Measurements from ENCODE around the gene DNM3.

DNM3 gene

DNA sequence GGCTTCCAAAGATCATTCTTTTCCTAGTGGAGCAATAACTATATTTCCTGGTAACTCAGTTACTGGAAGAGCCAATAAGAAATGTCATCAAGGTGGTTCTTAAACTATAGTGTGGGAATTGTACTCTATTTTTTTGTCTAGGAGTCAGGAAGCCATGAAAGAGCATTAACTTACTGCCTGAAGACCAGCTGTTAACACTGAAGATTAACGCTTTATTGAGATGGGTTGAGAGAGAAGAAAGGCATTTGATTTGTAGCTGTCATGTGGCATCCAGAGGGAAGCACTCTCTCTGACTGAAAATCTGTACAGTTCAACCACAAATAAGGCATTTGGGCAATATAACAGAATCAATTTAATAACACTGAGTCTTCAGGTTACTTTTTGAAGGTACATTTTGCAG, 76.0 kb downstream of the DNM3 start:
- H3K9me3 ChIP-seq (ENCODE audit: low read length), result no peaks in the 10 kb centered on the region
- H3K79me2 ChIP-seq (ENCODE audit: insufficient read depth, low read length), result no peaks in the 10 kb centered on the region
- H3K36me3 ChIP-seq (ENCODE audit: insufficient read depth, low read length), result no peaks in the 10 kb centered on the region
- no peaks in the 10 kb centered on the region for H3K27me3 ChIP-seq (ENCODE audit: insufficient read depth, low read length)
- H3K4me2 ChIP-seq (ENCODE audit: low read length), result no peak overlapping the region
- no peaks in the 10 kb centered on the region for H3K4me1 ChIP-seq (ENCODE audit: insufficient read depth, low read length, severe bottlenecking)
- H3K9ac ChIP-seq (ENCODE audit: low read length), result no peak overlapping the region
- H3K4me3 ChIP-seq (ENCODE audit: low read depth, low read length, poor library complexity, severe bottlenecking), result no peak overlapping the region
- TF ChIP-seq CTCF (IDR thresholded peaks at IDR 0.05; ENCODE audit: low read length) (no peak), EZH2 (IDR thresholded peaks at IDR 0.05; ENCODE audit: borderline replicate concordance, low read length) (no peak)
- no peaks in the 10 kb centered on the region for H3F3A ChIP-seq (ENCODE audit: insufficient read depth, low read length)
- no peaks in the 10 kb centered on the region for H4K20me1 ChIP-seq (ENCODE audit: insufficient read depth, low read length)
- H3K27ac ChIP-seq (ENCODE audit: low read depth, low read length, poor library complexity, severe bottlenecking), result no peak overlapping the region
- no peak overlapping the region for H2AFZ ChIP-seq (ENCODE audit: low read length)
- H3K9me2 ChIP-seq (ENCODE audit: low read depth, low read length), result no peaks in the 10 kb centered on the region

DNA sequence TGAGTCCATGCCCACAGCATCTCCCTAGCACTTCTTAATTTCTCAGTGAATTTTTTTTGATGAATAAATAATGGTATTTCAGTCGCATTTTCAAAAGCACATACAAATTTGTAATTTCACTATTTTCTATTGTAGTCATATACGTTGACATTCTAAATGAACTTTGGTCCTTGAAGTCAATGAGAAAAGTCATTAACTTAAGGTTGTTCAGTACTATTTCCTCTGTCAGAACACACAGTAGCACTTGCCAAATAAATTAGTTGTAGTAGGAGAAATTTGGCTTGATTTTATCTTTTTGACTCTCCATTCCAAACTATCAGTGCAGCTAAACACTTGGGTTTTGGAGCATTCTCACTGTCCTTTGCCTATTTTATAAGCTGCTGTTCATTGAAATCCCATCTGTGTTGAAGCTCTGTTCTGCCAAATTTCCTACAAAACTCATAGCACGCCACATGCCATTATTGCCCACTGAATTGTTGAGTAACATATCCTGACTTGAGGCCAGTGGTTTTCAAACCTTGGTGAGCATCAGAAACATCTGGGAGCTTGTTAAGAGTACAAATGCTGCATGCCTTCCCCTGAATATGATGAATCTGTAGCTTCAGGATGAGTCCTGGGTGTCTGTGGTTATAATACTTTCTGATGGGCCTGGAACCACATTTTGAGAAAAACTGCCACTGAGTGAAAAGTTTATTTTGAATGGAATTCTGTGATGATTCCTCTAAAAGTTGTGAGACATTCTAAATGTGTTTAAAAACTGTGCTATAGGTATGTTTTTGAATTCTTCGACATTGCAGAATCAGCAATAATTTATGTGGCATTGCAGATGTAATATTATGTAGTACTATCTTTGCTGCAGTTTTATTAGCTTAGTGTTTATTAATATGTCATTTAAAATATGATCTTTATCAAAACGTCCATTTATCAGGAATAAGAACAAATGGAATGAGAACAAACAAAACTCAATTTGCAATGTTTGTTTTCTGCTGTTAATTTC, 78.9 kb downstream of the DNM3 start:
- Histone ChIP-seq H3K36me3 (ENCODE audit: insufficient read depth, low read length) (no peaks in the 10 kb centered on the region), H3K27ac (ENCODE audit: low read depth, low read length, poor library complexity, severe bottlenecking) (no peak overlapping the region), H3K4me2 (ENCODE audit: low read length) (no peak overlapping the region)

DNA sequence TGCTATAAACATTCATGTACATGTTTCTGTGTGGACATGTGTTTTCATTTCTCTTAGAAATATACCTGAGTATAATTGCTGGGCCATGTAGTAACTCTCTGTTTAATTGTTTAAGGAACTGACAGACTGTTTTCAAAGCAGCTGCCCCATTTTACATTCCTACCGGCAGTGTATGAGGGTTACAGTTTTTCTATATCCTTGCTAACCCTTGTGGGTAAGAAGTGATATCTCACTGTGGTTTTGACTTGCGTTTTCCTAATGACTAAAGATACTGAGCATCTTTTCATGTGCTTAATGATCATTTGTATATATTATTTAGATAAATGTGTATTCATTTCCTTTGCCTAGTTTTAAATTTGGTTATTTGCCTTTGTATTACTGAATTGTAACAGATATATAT, 81.7 kb downstream of the DNM3 start:
- TF ChIP-seq CTCF (IDR thresholded peaks at IDR 0.05; ENCODE audit: low read length) (no peak), EZH2 (IDR thresholded peaks at IDR 0.05; ENCODE audit: borderline replicate concordance, low read length) (no peak)
- no peaks in the 10 kb centered on the region for H3K79me2 ChIP-seq (ENCODE audit: insufficient read depth, low read length)

More for the DNA sequence above, 78.9 kb downstream of the DNM3 start:
- Histone ChIP-seq H3K9ac (ENCODE audit: low read length) (no peak overlapping the region), H3K27me3 (ENCODE audit: insufficient read depth, low read length) (no peaks in the 10 kb centered on the region), H4K20me1 (ENCODE audit: insufficient read depth, low read length) (no peaks in the 10 kb centered on the region), H3K9me3 (ENCODE audit: low read length) (no peaks in the 10 kb centered on the region), H3K79me2 (ENCODE audit: insufficient read depth, low read length) (no peaks in the 10 kb centered on the region), H3F3A (ENCODE audit: insufficient read depth, low read length) (no peaks in the 10 kb centered on the region), H3K4me1 (ENCODE audit: insufficient read depth, low read length, severe bottlenecking) (no peaks in the 10 kb centered on the region), H2AFZ (ENCODE audit: low read length) (no peak overlapping the region), H3K4me3 (ENCODE audit: low read depth, low read length, poor library complexity, severe bottlenecking) (no peak overlapping the region), H3K9me2 (ENCODE audit: low read depth, low read length) (no peaks in the 10 kb centered on the region)
- TF ChIP-seq EZH2 (IDR thresholded peaks at IDR 0.05; ENCODE audit: borderline replicate concordance, low read length) (no peak), CTCF (IDR thresholded peaks at IDR 0.05; ENCODE audit: low read length) (no peak)

More for the DNA sequence above, 81.7 kb downstream of the DNM3 start:
- H3K27me3 ChIP-seq (ENCODE audit: insufficient read depth, low read length), result no peaks in the 10 kb centered on the region
- H3K4me3 ChIP-seq (ENCODE audit: low read depth, low read length, poor library complexity, severe bottlenecking), result no peak overlapping the region
- no peaks in the 10 kb centered on the region for H4K20me1 ChIP-seq (ENCODE audit: insufficient read depth, low read length)
- no peak overlapping the region for H3K27ac ChIP-seq (ENCODE audit: low read depth, low read length, poor library complexity, severe bottlenecking)
- H2AFZ ChIP-seq (ENCODE audit: low read length), result no peak overlapping the region
- H3F3A ChIP-seq (ENCODE audit: insufficient read depth, low read length), result no peaks in the 10 kb centered on the region
- H3K36me3 ChIP-seq (ENCODE audit: insufficient read depth, low read length), result no peaks in the 10 kb centered on the region
- no peaks in the 10 kb centered on the region for H3K4me1 ChIP-seq (ENCODE audit: insufficient read depth, low read length, severe bottlenecking)
- no peaks in the 10 kb centered on the region for H3K9me3 ChIP-seq (ENCODE audit: low read length)
- H3K9ac ChIP-seq (ENCODE audit: low read length), result no peak overlapping the region
- H3K9me2 ChIP-seq (ENCODE audit: low read depth, low read length), result no peaks in the 10 kb centered on the region
- no peak overlapping the region for H3K4me2 ChIP-seq (ENCODE audit: low read length)

Measured in OCI-LY1 (cell line).